H9 (cell line): Measurements from ENCODE around the gene SIGLEC9. TPM values are rescaled to one million over a fixed set of nuclear protein-coding genes. Genes with fewer than 3 reads are reported as not detected.

Experiments
- DNase-seq: peaks from one replicate; pipeline ENCODE4 v3.0.0-alpha.2; 2017
- H2AFZ ChIP-seq: one replicate; pipeline ENCODE4 v1.6.1; 2013; ENCODE audit warnings: mild to moderate bottlenecking, low read length, control low read depth, moderate library complexity
- H2AK5ac ChIP-seq: 2 replicates; pipeline ENCODE4 v1.6.1; 2013; ENCODE audit warnings: low read length, control low read depth, mixed read lengths; ENCODE audit not compliant: insufficient read length
- H2BK120ac ChIP-seq: one replicate; pipeline ENCODE4 v1.6.1; 2013; ENCODE audit warnings: low read depth, mild to moderate bottlenecking, low read length, control low read depth, inconsistent platforms; ENCODE audit not compliant: poor library complexity, severe bottlenecking
- H2BK12ac ChIP-seq: 2 replicates; pipeline ENCODE4 v1.6.1; 2013; ENCODE audit warnings: low read length, control low read depth, mixed read lengths, low read depth; ENCODE audit not compliant: insufficient read length
- H2BK15ac ChIP-seq: 2 replicates; pipeline ENCODE4 v1.6.1; 2013; ENCODE audit warnings: low read depth, low read length, control low read depth
- H2BK20ac ChIP-seq: one replicate; pipeline ENCODE4 v1.6.1; 2013; ENCODE audit warnings: low read depth, mild to moderate bottlenecking, low read length, control low read depth, inconsistent platforms; ENCODE audit not compliant: poor library complexity, severe bottlenecking
- H2BK5ac ChIP-seq: 2 replicates; pipeline ENCODE4 v1.6.1; 2013; ENCODE audit warnings: low read length, control low read depth, mixed read lengths; ENCODE audit not compliant: insufficient read length
- H3K14ac ChIP-seq: 2 replicates; pipeline ENCODE4 v1.6.1; 2013; ENCODE audit warnings: low read length, control low read depth; ENCODE audit not compliant: insufficient read depth
- H3K18ac ChIP-seq: 2 replicates; pipeline ENCODE4 v1.6.1; 2013; ENCODE audit warnings: low read depth, mild to moderate bottlenecking, mixed read lengths, low read length, control low read depth; ENCODE audit not compliant: insufficient read length
- H3K23ac ChIP-seq: 2 replicates; pipeline ENCODE4 v1.6.1; 2013; ENCODE audit warnings: low read length, control low read depth, mixed read lengths, low read depth; ENCODE audit not compliant: insufficient read length
- H3K23me2 ChIP-seq: 2 replicates; pipeline ENCODE4 v1.6.1; 2013; ENCODE audit warnings: low read depth, mild to moderate bottlenecking, mixed read lengths, low read length, control low read depth; ENCODE audit not compliant: insufficient read length, poor library complexity, severe bottlenecking
- H3K27ac ChIP-seq: 2 replicates; pipeline ENCODE4 v1.5.1; 2013; ENCODE audit warnings: low read length, control low read depth, mixed read lengths, low read depth; ENCODE audit not compliant: insufficient read length
- H3K27me3 ChIP-seq: 2 replicates; pipeline ENCODE4 v1.6.1; 2013; ENCODE audit warnings: low read length, control low read depth, inconsistent platforms; ENCODE audit not compliant: insufficient read depth
- H3K4ac ChIP-seq: 2 replicates; pipeline ENCODE4 v1.6.1; 2013; ENCODE audit warnings: low read depth, mild to moderate bottlenecking, control low read depth, inconsistent platforms, low read length, moderate library complexity
- H3K4me1 ChIP-seq: 2 replicates; pipeline ENCODE4 v1.6.1; 2013; ENCODE audit warnings: low read length, control low read depth, inconsistent platforms; ENCODE audit not compliant: insufficient read depth
- H3K4me2 ChIP-seq: 2 replicates; pipeline ENCODE4 v1.6.1; 2013; ENCODE audit warnings: low read length, control low read depth, mixed read lengths; ENCODE audit not compliant: insufficient read length, insufficient read depth
- H3K56ac ChIP-seq: 2 replicates; pipeline ENCODE4 v1.6.1; 2013; ENCODE audit warnings: low read depth, mild to moderate bottlenecking, mixed read lengths, low read length, control low read depth; ENCODE audit not compliant: insufficient read length
- H3K79me1 ChIP-seq: 2 replicates; pipeline ENCODE4 v1.6.1; 2013; ENCODE audit warnings: low read depth, mild to moderate bottlenecking, moderate library complexity, low read length, control low read depth, inconsistent platforms; ENCODE audit not compliant: insufficient read depth, poor library complexity, severe bottlenecking
- H3K79me2 ChIP-seq: 2 replicates; pipeline ENCODE4 v1.6.1; 2013; ENCODE audit warnings: low read length, control low read depth, inconsistent platforms; ENCODE audit not compliant: insufficient read depth
- H3K9ac ChIP-seq: 2 replicates; pipeline ENCODE4 v1.6.1; 2013; ENCODE audit warnings: low read length, control low read depth, mixed read lengths; ENCODE audit not compliant: insufficient read length; ENCODE audit errors: extremely low read depth
- H3K9me3 ChIP-seq: one replicate; pipeline ENCODE4 v1.6.1; 2013; ENCODE audit warnings: low read depth, low read length, inconsistent platforms; ENCODE audit not compliant: control insufficient read depth
- H3T11ph ChIP-seq: one replicate; pipeline ENCODE4 v1.6.1; 2013; ENCODE audit warnings: mild to moderate bottlenecking, low read length, control low read depth, inconsistent platforms
- H4K20me1 ChIP-seq: one replicate; pipeline ENCODE4 v1.6.1; 2013; ENCODE audit not compliant: control insufficient read depth, insufficient read length, insufficient read depth
- H4K5ac ChIP-seq: 2 replicates; pipeline ENCODE4 v1.6.1; 2013; ENCODE audit warnings: low read depth, mild to moderate bottlenecking, mixed read lengths, low read length, control low read depth; ENCODE audit not compliant: insufficient read length
- H4K8ac ChIP-seq: replicated peaks from 2 replicates; pipeline ENCODE4 v1.6.1; 2013; ENCODE audit warnings: low read length, control low read depth, mixed read lengths, low read depth; ENCODE audit not compliant: insufficient read length
- H4K91ac ChIP-seq: 2 replicates; pipeline ENCODE4 v1.6.1; 2013; ENCODE audit warnings: low read depth, mild to moderate bottlenecking, moderate library complexity, mixed read lengths, low read length, control low read depth; ENCODE audit not compliant: insufficient read length
- H3K27ac Mint-ChIP-seq, 3 experiments: 2 replicates in 2 of 3; 3 replicates in 1 of 3; pipeline ENCODE4 v1.8.0; 2020 to 2021; ENCODE audit warnings: mixed read lengths in 3 of 3, mild to moderate bottlenecking in 1 of 3, moderate library complexity in 1 of 3
- H3K27me3 Mint-ChIP-seq: 2 replicates; pipeline ENCODE4 v1.8.0; 2021; ENCODE audit warnings: low read depth, mild to moderate bottlenecking, moderate library complexity, mixed read lengths
- H3K36me3 Mint-ChIP-seq, 3 experiments: 2 replicates in 2 of 3; 3 replicates in 1 of 3; pipeline ENCODE4 v1.8.0; 2020 to 2021; ENCODE audit warnings: low read depth in 3 of 3, mixed read lengths in 3 of 3; ENCODE audit not compliant: insufficient read depth in 1 of 3
- H3K4me1 Mint-ChIP-seq, 2 experiments: 2 replicates each; pipeline ENCODE4 v1.8.0; 2020; ENCODE audit warnings: mixed read lengths in 2 of 2
- H3K4me3 Mint-ChIP-seq, 2 experiments: 2 replicates in 1 of 2; 3 replicates in 1 of 2; pipeline ENCODE4 v1.8.0; 2020 to 2021; ENCODE audit warnings: mild to moderate bottlenecking in 2 of 2, mixed read lengths in 2 of 2, moderate library complexity in 1 of 2
- H3K9me3 Mint-ChIP-seq, 2 experiments: 2 replicates in 1 of 2; 3 replicates in 1 of 2; pipeline ENCODE4 v1.8.0; 2020; ENCODE audit warnings: mild to moderate bottlenecking in 2 of 2, mixed read lengths in 2 of 2, moderate library complexity in 1 of 2
- CTCF ChIP-seq: fragments of 200-600 bp; sonication (generic); conservative IDR thresholded peaks from 3 replicates; pipeline ENCODE4 v1.8.0; 2021; ENCODE audit warnings: antibody characterized with exemption, mild to moderate bottlenecking
- WGBS: extraction: QIAGEN DNeasy Blood & Tissue Kit; methylation state at CpG from one replicate; pipeline ENCODE4 v1.1.7; 2013; ENCODE audit warnings: missing lambda C conversion rate, low lambda C conversion rate, mixed read lengths; ENCODE audit not compliant: insufficient read length; ENCODE audit errors: extremely low coverage; 5-methylcytosine and 5-hydroxymethylcytosine counted together
- total RNA-seq: library from RNA; stranded (reverse); gene quantifications from 2 replicates; pipeline ENCODE4 v1.2.1, GENCODE V29; 2021

Gene SIGLEC9
- total RNA-seq, 1 experiment from 2014 or later = not detected

GRCh38 chr19:51098365-51099046, 26.2 kb upstream of the SIGLEC9 start:
- Histone ChIP-seq H2AK5ac (no peak overlapping the region), H3K4ac (no peak overlapping the region), H2BK20ac (no peak overlapping the region), H3T11ph (no peak overlapping the region), H4K91ac (no peak overlapping the region), H3K56ac (no peak overlapping the region), H3K4me1 (no peaks in the 10 kb centered on the region), H4K20me1 (no peaks in the 10 kb centered on the region), H3K79me2 (no peaks in the 10 kb centered on the region), H3K23me2 (no peaks in the 10 kb centered on the region), H3K79me1 (no peaks in the 10 kb centered on the region), H3K9ac (no peak overlapping the region), H2BK5ac (no peak overlapping the region), H3K18ac (no peak overlapping the region), H4K8ac (no peak overlapping the region), H2BK120ac (no peak overlapping the region), H3K9me3 (no peaks in the 10 kb centered on the region), H3K14ac (no peak overlapping the region), H3K27ac (no peak overlapping the region), H2BK15ac (no peak overlapping the region), H4K5ac (no peak overlapping the region), H2BK12ac (no peak overlapping the region), H2AFZ (no peak overlapping the region), H3K4me2 (no peak overlapping the region), H3K23ac (no peak overlapping the region), H3K27me3 (no peaks in the 10 kb centered on the region)
- WGBS = no CpG with 5 or more reads among the region's 78 CpGs
- TF ChIP-seq CTCF = no peak
- Mint-ChIP-seq H3K4me3 (no peak overlapping the region), H3K4me1 (peaks cover 11 to 14% of the 10 kb centered on the region in 2 experiments), H3K27ac (no peak overlapping the region), H3K36me3 (peaks cover 2 to 24% (median 4%) of the 10 kb centered on the region in 3 experiments; a peak in 4 of 7 replicates), H3K27me3 (no peaks in the 10 kb centered on the region; the same call in none of the 2 replicates), H3K9me3 (no peaks in the 10 kb centered on the region)
- DNase-seq = no peak
